ENCODE data around the gene KIAA1210. TPM values are rescaled to one million over a fixed set of nuclear protein-coding genes. Genes with fewer than 3 reads are reported as not detected.

KIAA1210 gene
- not detected in 2 replicates for total RNA-seq

GRCh38 chrX:119127650-119128049, at the start of gene KIAA1210:
Gene KIAA1210, minus strand, starts transcription at chrX:119127812. Its CDS starts 4,170 bp downstream, at chrX:119123642.

GRCh38 chrX:119072744-119073143, 54.9 kb downstream of the KIAA1210 start, which contains the start of gene CT47C1:
Gene CT47C1, plus strand, starts transcription at chrX:119072993. Its CDS starts 233 bp downstream, at chrX:119073226.

Other genes with a start within 250 kb of the KIAA1210 start
- 0.62 and 1.3 TPM in 2 replicates for gene LONRF3, start 153.2 kb downstream of the KIAA1210 start, total RNA-seq
- not detected in 2 replicates for gene CT47C1, start 54.8 kb downstream of the KIAA1210 start, total RNA-seq
- 94.8 and 110 TPM in 2 replicates for gene PGRMC1, start 108.5 kb upstream of the KIAA1210 start, total RNA-seq

Data from aortic smooth muscle cell (primary cell).